Ecto neural progenitor cell (in vitro differentiated cells): ENCODE measurements around the gene EXOC6B.
"Not testable (repeated sequence)": the region's sequence is repeated elsewhere in the genome, so short reads cannot be mapped to it uniquely, and the experiment has no call there.

Experiments used
- DNase-seq: peaks from one replicate; pipeline ENCODE4 v3.0.0-alpha.2; 2018; ENCODE audit warnings: low spot score

Gene EXOC6B

GRCh38 chr2:72678024-72678423 is 147.8 kb downstream of the EXOC6B start:
- DNase-seq: no peak

GRCh38 chr2:72676341-72677025 is 149.3 kb downstream of the EXOC6B start:
- DNase-seq: no peak

GRCh38 chr2:72674982-72675915 is 150.6 kb downstream of the EXOC6B start:
- DNase-seq: no peak

- DNase-seq: no peak
Observed at GRCh38 chr2:72673279-72673678, 152.6 kb downstream of the EXOC6B start.

DNA sequence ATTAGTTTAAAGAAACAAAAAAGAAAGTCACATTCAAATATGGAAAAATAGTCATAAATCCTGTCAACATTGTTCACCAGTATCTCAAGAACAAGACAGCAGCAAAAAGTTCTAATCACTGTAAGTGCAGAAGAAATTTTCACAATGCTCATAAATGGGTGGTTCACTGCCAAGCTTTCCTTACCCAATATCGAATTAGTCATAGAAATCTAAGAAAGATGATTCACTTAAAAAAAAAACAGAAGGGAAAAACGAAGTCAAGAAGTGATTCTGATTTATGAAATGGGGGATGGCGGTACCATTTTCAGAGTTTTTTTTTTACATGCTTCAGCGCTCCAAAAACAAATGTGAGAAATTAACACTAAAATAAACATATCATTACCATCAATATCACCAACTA is 156.7 kb downstream of the EXOC6B start:
- no peak for DNase-seq

DNA sequence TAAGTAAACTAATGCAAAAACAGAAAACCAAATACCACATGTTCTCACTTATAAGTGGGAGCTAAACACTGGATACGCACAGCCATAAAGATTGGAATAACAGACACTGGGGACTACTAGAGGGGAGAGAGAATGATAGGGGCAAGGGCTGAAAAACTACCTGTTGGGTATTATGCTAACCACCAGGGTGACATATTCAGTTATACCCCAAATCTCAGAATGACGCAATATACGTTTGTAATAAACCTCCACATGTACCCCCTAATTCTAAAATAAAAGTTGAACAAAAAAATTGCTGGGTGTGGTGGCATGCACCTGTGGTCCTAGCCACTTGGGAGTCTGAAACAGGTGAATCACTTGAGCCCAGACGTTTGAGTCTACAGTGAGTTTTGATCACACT is 157.2 kb downstream of the EXOC6B start:
- no peak for DNase-seq

DNA sequence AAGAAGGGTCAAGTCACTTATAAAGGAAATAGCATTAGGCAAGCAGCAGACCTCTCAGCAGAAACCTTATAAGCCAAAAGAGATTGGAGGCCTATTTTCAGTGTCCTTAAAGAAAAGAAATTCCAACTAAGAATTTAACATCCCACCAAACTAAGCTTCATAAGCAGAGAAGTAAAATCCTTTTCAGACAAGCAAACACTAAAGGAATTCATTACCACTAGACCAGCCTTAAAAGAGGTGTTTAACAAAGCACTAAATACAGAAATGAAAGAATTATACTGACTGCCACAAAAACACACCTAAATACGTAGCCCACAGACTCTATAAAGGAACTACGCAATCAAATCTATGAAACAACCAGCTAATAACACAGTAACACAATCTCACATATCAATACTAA is 160.4 kb downstream of the EXOC6B start:
- DNase-seq: no peak

DNA sequence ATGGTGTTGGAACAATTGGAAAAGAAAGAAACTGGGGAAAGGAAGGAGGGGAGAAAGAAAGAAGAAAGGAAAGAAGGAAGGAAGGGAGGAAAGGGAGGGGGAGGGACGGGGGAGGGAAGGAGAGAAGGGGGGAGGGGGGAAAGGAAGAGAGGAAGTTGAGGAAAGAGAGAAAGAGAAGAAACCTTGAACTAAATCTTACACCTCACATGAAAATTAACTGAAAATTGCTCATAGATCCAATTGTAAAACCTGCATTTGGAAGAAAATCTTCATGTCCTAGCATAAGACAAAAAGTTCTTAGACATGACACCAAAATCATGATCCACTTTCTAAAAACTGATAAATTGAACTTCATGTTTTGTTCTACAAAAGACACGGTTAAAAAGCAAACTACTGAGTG is 163.8 kb downstream of the EXOC6B start:
- DNase-seq: no peak

- no peak for DNase-seq
Observed at GRCh38 chr2:72649810-72650209, 176.0 kb downstream of the EXOC6B start.

GRCh38 chr2:72641221-72641620 is 184.6 kb downstream of the EXOC6B start:
- DNase-seq: not testable (repeated sequence)

GRCh38 chr2:72638600-72639211 is 187.1 kb downstream of the EXOC6B start:
- no peak for DNase-seq

DNA sequence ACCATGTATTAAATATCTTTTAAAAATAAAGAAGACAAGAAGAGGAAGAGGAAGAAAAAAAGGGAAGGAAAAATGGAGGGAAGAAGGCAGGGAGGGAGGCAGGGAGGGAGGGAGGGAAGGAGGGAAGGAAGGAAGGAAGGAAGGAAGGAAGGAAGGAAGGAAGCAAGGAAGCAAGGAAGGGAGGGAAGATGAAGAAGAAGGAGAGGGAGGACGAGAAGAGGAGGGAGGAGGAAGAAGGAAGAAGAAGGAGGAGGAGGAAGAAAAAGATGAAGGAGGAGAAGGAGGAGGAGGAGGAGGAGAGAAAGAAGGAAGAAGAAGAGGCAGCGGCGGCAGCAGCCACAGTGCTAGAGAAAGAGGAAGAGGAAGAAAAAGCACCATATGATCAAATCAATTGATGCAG is 189.6 kb downstream of the EXOC6B start:
- DNase-seq: no peak

- DNase-seq: no peak
Observed at GRCh38 chr2:72630767-72631166, 195.1 kb downstream of the EXOC6B start.

- DNase-seq: no peak
Observed at GRCh38 chr2:72629062-72629461, 196.8 kb downstream of the EXOC6B start.

DNA sequence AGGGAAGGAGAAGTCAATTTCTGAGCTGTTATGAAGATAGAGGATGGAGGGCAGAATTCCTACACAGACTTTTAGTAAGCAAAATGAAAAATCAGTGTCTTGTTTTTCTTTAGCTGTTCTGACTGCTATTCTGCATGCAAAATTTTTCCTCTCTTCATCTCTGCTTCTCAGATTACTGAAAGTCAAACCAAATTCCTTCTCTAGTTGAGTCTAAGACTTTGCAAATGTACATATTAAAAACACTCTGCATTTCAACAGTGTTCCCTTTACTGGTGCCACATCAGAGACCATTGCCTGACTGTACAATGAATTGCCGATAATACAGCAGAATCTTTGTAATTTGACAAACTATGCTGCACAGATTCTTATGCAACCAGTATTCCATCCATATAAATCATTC is 198.8 kb downstream of the EXOC6B start:
- no peak for DNase-seq

DNA sequence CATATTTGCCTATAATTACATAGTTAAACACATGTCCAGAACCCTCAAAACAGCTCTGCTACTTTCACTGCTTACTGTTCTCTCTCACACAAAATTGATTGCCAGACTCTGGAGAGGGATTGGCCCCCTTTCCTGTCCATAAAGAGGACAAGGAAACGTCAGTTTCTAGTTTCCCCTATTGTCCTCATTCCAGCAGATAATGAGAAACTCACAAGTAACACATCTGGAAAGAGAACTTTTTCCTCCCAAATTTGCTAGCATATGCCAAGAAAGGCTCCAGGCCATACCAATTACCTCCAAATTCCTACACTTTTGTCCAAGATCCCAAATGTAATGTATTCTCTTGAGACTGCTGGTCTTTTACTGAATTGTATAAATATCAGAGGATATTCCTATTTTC is 200.5 kb downstream of the EXOC6B start:
- DNase-seq: no peak

- DNase-seq: no peak
Observed at GRCh38 chr2:72623481-72623880, 202.4 kb downstream of the EXOC6B start.

GRCh38 chr2:72619626-72620025 is 206.2 kb downstream of the EXOC6B start:
- DNase-seq: no peak

- no peak for DNase-seq
Observed at GRCh38 chr2:72613931-72614330, 211.9 kb downstream of the EXOC6B start.

DNA sequence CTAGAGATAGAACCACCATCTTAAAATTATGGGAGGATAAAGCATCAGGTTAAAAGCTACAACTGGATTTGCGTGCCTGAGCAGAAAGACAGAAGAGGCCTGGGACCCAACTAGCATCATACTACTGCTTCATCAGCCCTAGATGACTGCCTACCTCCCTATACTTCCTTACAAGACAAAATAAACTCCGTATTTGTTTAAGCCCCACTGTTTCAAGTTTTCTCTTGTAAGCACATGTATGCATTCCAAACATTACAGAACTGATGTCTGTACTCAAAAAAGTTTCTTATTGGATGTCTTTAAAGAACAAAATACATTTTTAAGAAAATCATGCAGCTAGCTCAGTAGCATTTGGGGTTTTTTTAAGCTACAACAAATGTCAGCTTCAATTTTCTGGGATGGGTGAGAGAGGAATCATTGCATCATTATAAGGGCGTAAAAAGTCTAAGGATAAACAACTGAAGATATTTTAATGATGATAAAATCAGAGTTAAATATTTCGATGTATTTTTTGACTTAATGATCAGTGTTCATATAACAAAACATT is 213.1 kb downstream of the EXOC6B start:
- no peak for DNase-seq

DNA sequence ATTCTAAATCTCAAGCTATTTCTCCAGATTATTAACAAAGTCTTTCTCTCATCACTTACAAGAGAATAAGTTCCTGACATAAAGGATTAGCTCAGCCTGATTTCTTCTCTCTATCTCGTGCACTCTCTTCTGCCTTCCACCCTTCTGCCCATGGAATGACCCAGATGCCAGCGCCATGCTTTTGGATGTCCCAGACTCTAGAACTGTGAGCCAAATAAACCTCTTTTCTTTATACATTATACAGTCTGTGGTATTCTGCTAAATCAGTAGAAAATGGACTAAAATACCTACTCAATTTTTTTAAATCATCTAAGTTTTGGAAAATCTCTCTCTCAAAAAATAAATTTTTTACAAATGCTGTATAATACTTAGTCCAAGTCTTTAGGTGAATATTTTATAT is 218.6 kb downstream of the EXOC6B start:
- no peak for DNase-seq

- DNase-seq: no peak
Observed at GRCh38 chr2:72605836-72606442, 219.9 kb downstream of the EXOC6B start.
